ENCODE results near the gene GRIP2. TPM values are rescaled to one million over a fixed set of nuclear protein-coding genes. Genes with fewer than 3 reads are reported as not detected.

Gene GRIP2
- total RNA-seq, 1 donor: 1.7 TPM

DNA sequence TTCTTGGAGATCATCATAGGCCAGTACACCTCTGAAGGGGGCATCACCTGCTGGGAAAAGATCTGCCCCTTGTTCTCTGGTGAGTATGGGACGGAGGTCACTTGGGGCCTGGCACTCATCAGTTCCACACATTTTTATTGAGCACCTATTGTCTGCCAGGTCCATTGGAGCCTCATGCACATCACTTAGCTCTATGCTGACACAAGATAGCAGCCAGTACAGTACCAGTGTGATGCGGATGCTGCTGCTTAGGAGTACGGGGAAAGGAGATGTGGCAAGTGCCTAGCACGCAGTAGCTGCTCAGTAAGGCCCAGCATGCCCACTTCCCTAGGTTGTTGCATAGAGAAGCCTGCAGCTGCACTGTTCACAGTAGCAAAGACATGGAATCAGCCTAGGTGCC is 94.4 kb downstream of the GRIP2 start:
- no peak overlapping the region for H3K4me3 ChIP-seq (ENCODE audit: low read depth, low read length)
- no peak for DNase-seq (ENCODE audit: low read depth)
- TF ChIP-seq, protein P1, sequence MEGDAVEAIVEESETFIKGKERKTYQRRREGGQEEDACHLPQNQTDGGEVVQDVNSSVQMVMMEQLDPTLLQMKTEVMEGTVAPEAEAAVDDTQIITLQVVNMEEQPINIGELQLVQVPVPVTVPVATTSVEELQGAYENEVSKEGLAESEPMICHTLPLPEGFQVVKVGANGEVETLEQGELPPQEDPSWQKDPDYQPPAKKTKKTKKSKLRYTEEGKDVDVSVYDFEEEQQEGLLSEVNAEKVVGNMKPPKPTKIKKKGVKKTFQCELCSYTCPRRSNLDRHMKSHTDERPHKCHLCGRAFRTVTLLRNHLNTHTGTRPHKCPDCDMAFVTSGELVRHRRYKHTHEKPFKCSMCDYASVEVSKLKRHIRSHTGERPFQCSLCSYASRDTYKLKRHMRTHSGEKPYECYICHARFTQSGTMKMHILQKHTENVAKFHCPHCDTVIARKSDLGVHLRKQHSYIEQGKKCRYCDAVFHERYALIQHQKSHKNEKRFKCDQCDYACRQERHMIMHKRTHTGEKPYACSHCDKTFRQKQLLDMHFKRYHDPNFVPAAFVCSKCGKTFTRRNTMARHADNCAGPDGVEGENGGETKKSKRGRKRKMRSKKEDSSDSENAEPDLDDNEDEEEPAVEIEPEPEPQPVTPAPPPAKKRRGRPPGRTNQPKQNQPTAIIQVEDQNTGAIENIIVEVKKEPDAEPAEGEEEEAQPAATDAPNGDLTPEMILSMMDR (IDR thresholded peaks at IDR 0.05; ENCODE audit: insufficient read depth, low read depth, low read length): no peak

DNA sequence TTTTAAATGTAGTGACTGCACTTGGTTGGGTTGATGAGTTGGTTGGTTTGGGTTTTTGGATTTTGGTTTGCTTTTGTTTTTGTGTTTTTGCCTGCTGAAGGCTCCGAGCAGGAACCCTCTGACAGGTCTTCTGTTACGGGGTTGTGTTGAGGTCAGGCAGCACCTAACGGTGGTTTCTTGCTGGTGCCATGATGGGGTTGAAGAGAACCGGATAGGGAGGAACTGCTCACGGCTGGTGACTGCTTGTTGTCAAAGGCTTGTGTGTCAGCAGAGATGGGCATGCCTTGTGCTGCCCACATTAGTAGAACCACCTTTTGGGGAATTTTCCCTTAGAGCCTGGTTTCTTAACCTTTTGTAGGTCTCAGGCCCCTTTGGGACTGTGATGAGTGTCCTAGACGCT is 95.8 kb downstream of the GRIP2 start:
- no peak overlapping the region for H3K4me3 ChIP-seq (ENCODE audit: low read depth, low read length)
- DNase-seq (ENCODE audit: low read depth): no peak
- TF ChIP-seq, protein P1 (IDR thresholded peaks at IDR 0.05; ENCODE audit: insufficient read depth, low read depth, low read length): no peak

DNA sequence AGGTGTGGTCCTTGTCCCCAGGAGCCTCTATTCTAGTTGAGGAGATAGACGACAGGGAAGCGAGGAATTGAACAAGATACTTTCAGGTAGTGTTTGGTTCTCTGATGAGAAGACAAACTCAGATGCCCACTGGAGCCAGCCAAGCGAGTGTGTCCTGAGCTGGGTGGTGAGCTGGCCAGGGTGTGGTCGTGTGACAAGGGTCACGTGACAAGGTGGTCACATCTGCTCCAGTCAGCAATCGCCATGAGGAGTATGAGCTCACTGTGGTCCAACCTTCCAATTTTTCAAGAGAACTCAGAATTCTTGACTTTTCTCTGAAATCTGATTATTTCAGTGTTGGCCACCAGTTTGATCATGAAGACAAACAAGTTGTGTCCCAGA is 98.2 kb downstream of the GRIP2 start:
- no peak overlapping the region for H3K4me3 ChIP-seq (ENCODE audit: low read depth, low read length)
- no peak for DNase-seq (ENCODE audit: low read depth)
- TF ChIP-seq, protein P1 (IDR thresholded peaks at IDR 0.05; ENCODE audit: insufficient read depth, low read depth, low read length): no peak

DNA sequence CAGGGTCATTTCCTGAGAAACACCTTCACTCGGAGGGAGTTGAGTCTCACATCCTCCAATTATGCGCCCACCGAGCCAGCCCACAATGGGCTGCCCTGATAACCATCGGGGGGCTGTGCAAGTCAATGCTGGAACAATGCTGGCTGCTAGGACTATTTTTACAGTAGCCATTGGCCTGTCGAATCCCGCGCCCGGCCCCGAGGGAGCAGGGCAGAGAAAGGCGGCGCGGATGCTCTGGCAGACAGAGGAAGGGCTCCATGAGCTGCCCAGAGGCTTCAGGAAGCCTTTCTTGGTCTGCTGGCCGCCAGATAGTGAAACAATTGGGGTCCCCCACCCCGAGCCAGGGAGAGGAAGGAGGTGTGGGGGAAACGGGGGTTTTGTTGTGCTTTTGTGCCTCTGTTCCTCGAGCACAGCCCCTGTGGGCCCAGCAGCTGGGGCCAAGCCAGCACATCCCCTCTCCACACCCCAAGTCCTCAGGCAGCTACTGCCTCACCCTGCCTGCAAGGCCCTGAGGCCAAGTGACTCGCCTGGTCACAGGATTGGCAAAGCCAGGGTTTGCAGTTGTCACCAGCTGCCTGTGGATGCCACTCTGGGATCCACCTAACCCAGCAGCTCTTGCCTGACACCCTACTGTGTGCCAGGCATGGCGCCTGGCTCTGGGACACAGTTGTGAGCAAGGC is 98.8 kb downstream of the GRIP2 start:
- TF ChIP-seq, protein P1 (IDR thresholded peaks at IDR 0.05; ENCODE audit: insufficient read depth, low read depth, low read length): no peak
- no peak for DNase-seq (ENCODE audit: low read depth)
- no peak overlapping the region for H3K4me3 ChIP-seq (ENCODE audit: low read depth, low read length)

DNA sequence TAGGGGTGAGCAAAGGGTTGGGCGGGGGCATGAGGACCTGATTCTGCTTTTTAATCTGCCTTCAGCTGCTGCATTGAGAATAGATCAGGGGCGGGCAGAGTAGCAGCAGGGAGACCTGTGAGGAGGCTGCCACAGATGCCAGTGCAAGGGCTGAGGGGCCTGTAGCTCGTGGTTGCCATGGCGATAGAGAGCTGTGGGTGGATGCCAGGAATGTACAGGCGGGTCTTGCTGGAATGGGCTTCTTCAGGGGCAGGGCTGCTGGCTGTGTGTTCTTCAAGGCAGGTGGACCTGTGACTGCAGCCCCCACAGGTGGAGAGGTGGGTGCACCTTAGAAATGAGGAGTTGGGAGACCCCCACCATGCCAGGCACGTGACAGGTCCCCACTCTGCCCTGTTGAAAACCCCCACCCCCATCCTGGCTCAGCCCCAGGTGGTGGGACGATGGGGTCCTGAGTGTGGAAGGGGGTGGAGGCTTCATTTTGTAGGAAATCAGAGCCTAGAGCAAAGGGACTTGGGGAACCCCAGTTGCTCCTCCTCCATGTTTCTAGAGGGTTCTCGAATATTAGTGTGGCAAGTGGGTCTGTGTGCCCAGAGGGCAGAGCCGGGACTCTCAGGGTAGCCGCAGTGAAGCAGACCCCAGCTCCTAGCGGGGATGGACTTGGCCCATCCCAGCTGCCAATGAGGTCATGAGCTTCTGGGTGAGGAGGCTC is 99.5 kb downstream of the GRIP2 start:
- no peak overlapping the region for H3K4me3 ChIP-seq (ENCODE audit: low read depth, low read length)
- TF ChIP-seq, protein P1 (IDR thresholded peaks at IDR 0.05; ENCODE audit: insufficient read depth, low read depth, low read length): no peak
- no peak for DNase-seq (ENCODE audit: low read depth)

DNA sequence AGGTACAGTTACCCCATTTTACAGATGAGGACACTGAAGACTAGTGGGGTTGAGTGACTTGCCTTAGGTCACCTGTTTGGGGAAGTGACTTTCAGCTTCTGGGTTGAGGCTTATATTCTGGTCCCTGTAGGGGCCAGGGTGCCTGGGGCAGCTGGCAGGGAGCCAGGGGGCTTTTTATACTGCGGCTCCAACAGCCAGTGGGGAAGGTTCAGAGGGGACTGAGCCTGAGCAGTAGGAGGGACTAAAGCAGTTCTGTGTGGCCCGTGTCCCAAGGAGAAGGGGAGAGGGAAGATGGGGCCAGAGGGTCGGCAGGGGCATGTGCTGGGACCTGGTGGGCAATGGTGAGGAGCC is 100.0 kb downstream of the GRIP2 start:
- TF ChIP-seq, protein P1 (IDR thresholded peaks at IDR 0.05; ENCODE audit: insufficient read depth, low read depth, low read length): no peak
- no peak overlapping the region for H3K4me3 ChIP-seq (ENCODE audit: low read depth, low read length)
- DNase-seq (ENCODE audit: low read depth): no peak

Measured in fibroblast of villous mesenchyme (primary cell).